22Rv1 (cell line): ENCODE results near the gene SLC16A2.

Experiments
- ZFX ChIP-seq: fragments of 450-650 bp; IDR thresholded peaks from 2 replicates; pipeline ENCODE4 v1.6.1; 2017; ENCODE audit warnings: antibody characterized with exemption, borderline replicate concordance
- TF ChIP-seq, protein P1 (sequence below): fragments of 450-650 bp; IDR thresholded peaks from 2 replicates; pipeline ENCODE4 v1.5.1; 2017; ENCODE audit warnings: mild to moderate bottlenecking

DNA sequence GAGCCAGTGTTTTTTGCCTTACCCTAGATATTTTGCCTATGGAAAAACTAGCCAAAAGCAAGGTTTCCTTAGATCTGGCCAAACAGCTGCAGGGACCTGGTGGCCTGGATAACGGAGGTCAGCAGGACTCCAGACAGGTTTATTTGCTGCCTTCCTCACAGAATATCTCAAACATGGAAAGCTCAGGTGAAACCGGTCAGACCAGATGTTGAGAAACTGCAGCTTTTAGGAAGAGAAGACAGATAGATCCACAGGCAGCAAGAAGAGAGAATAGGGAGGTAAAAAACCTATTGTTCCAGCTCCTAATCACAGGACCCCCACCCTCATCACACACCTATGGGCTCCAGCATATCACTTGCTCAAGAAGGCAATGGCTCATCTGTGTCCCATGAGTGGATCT is 16.2 kb downstream of the SLC16A2 start:
- TF ChIP-seq, protein P1, sequence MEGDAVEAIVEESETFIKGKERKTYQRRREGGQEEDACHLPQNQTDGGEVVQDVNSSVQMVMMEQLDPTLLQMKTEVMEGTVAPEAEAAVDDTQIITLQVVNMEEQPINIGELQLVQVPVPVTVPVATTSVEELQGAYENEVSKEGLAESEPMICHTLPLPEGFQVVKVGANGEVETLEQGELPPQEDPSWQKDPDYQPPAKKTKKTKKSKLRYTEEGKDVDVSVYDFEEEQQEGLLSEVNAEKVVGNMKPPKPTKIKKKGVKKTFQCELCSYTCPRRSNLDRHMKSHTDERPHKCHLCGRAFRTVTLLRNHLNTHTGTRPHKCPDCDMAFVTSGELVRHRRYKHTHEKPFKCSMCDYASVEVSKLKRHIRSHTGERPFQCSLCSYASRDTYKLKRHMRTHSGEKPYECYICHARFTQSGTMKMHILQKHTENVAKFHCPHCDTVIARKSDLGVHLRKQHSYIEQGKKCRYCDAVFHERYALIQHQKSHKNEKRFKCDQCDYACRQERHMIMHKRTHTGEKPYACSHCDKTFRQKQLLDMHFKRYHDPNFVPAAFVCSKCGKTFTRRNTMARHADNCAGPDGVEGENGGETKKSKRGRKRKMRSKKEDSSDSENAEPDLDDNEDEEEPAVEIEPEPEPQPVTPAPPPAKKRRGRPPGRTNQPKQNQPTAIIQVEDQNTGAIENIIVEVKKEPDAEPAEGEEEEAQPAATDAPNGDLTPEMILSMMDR = no peak
- TF ChIP-seq ZFX = no peak
